H9 (cell line): ENCODE measurements around the gene FTO. TPM values are rescaled to one million over a fixed set of nuclear protein-coding genes. Genes with fewer than 3 reads are reported as not detected.

ENCODE experiments used
- DNase-seq: peaks from one replicate; pipeline ENCODE4 v3.0.0-alpha.2; 2017
- H2AFZ ChIP-seq: one replicate; pipeline ENCODE4 v1.6.1; 2013; ENCODE audit warnings: mild to moderate bottlenecking, low read length, control low read depth, moderate library complexity
- H2AK5ac ChIP-seq: 2 replicates; pipeline ENCODE4 v1.6.1; 2013; ENCODE audit warnings: low read length, control low read depth, mixed read lengths; ENCODE audit not compliant: insufficient read length
- H2BK120ac ChIP-seq: one replicate; pipeline ENCODE4 v1.6.1; 2013; ENCODE audit warnings: low read depth, mild to moderate bottlenecking, low read length, control low read depth, inconsistent platforms; ENCODE audit not compliant: poor library complexity, severe bottlenecking
- H2BK12ac ChIP-seq: 2 replicates; pipeline ENCODE4 v1.6.1; 2013; ENCODE audit warnings: low read length, control low read depth, mixed read lengths, low read depth; ENCODE audit not compliant: insufficient read length
- H2BK15ac ChIP-seq: 2 replicates; pipeline ENCODE4 v1.6.1; 2013; ENCODE audit warnings: low read depth, low read length, control low read depth
- H2BK20ac ChIP-seq: one replicate; pipeline ENCODE4 v1.6.1; 2013; ENCODE audit warnings: low read depth, mild to moderate bottlenecking, low read length, control low read depth, inconsistent platforms; ENCODE audit not compliant: poor library complexity, severe bottlenecking
- H2BK5ac ChIP-seq: 2 replicates; pipeline ENCODE4 v1.6.1; 2013; ENCODE audit warnings: low read length, control low read depth, mixed read lengths; ENCODE audit not compliant: insufficient read length
- H3K14ac ChIP-seq: 2 replicates; pipeline ENCODE4 v1.6.1; 2013; ENCODE audit warnings: low read length, control low read depth; ENCODE audit not compliant: insufficient read depth
- H3K18ac ChIP-seq: 2 replicates; pipeline ENCODE4 v1.6.1; 2013; ENCODE audit warnings: low read depth, mild to moderate bottlenecking, mixed read lengths, low read length, control low read depth; ENCODE audit not compliant: insufficient read length
- H3K23ac ChIP-seq: 2 replicates; pipeline ENCODE4 v1.6.1; 2013; ENCODE audit warnings: low read length, control low read depth, mixed read lengths, low read depth; ENCODE audit not compliant: insufficient read length
- H3K23me2 ChIP-seq: 2 replicates; pipeline ENCODE4 v1.6.1; 2013; ENCODE audit warnings: low read depth, mild to moderate bottlenecking, mixed read lengths, low read length, control low read depth; ENCODE audit not compliant: insufficient read length, poor library complexity, severe bottlenecking
- H3K27ac ChIP-seq: 2 replicates; pipeline ENCODE4 v1.5.1; 2013; ENCODE audit warnings: low read length, control low read depth, mixed read lengths, low read depth; ENCODE audit not compliant: insufficient read length
- H3K27me3 ChIP-seq: 2 replicates; pipeline ENCODE4 v1.6.1; 2013; ENCODE audit warnings: low read length, control low read depth, inconsistent platforms; ENCODE audit not compliant: insufficient read depth
- H3K4ac ChIP-seq: 2 replicates; pipeline ENCODE4 v1.6.1; 2013; ENCODE audit warnings: low read depth, mild to moderate bottlenecking, control low read depth, inconsistent platforms, low read length, moderate library complexity
- H3K4me1 ChIP-seq: 2 replicates; pipeline ENCODE4 v1.6.1; 2013; ENCODE audit warnings: low read length, control low read depth, inconsistent platforms; ENCODE audit not compliant: insufficient read depth
- H3K4me2 ChIP-seq: 2 replicates; pipeline ENCODE4 v1.6.1; 2013; ENCODE audit warnings: low read length, control low read depth, mixed read lengths; ENCODE audit not compliant: insufficient read length, insufficient read depth
- H3K56ac ChIP-seq: 2 replicates; pipeline ENCODE4 v1.6.1; 2013; ENCODE audit warnings: low read depth, mild to moderate bottlenecking, mixed read lengths, low read length, control low read depth; ENCODE audit not compliant: insufficient read length
- H3K79me1 ChIP-seq: 2 replicates; pipeline ENCODE4 v1.6.1; 2013; ENCODE audit warnings: low read depth, mild to moderate bottlenecking, moderate library complexity, low read length, control low read depth, inconsistent platforms; ENCODE audit not compliant: insufficient read depth, poor library complexity, severe bottlenecking
- H3K79me2 ChIP-seq: 2 replicates; pipeline ENCODE4 v1.6.1; 2013; ENCODE audit warnings: low read length, control low read depth, inconsistent platforms; ENCODE audit not compliant: insufficient read depth
- H3K9ac ChIP-seq: 2 replicates; pipeline ENCODE4 v1.6.1; 2013; ENCODE audit warnings: low read length, control low read depth, mixed read lengths; ENCODE audit not compliant: insufficient read length; ENCODE audit errors: extremely low read depth
- H3K9me3 ChIP-seq: one replicate; pipeline ENCODE4 v1.6.1; 2013; ENCODE audit warnings: low read depth, low read length, inconsistent platforms; ENCODE audit not compliant: control insufficient read depth
- H3T11ph ChIP-seq: one replicate; pipeline ENCODE4 v1.6.1; 2013; ENCODE audit warnings: mild to moderate bottlenecking, low read length, control low read depth, inconsistent platforms
- H4K20me1 ChIP-seq: one replicate; pipeline ENCODE4 v1.6.1; 2013; ENCODE audit not compliant: control insufficient read depth, insufficient read length, insufficient read depth
- H4K5ac ChIP-seq: 2 replicates; pipeline ENCODE4 v1.6.1; 2013; ENCODE audit warnings: low read depth, mild to moderate bottlenecking, mixed read lengths, low read length, control low read depth; ENCODE audit not compliant: insufficient read length
- H4K8ac ChIP-seq: replicated peaks from 2 replicates; pipeline ENCODE4 v1.6.1; 2013; ENCODE audit warnings: low read length, control low read depth, mixed read lengths, low read depth; ENCODE audit not compliant: insufficient read length
- H4K91ac ChIP-seq: 2 replicates; pipeline ENCODE4 v1.6.1; 2013; ENCODE audit warnings: low read depth, mild to moderate bottlenecking, moderate library complexity, mixed read lengths, low read length, control low read depth; ENCODE audit not compliant: insufficient read length
- H3K27ac Mint-ChIP-seq, 3 experiments: 2 replicates in 2 of 3; 3 replicates in 1 of 3; pipeline ENCODE4 v1.8.0; 2020 to 2021; ENCODE audit warnings: mixed read lengths in 3 of 3, mild to moderate bottlenecking in 1 of 3, moderate library complexity in 1 of 3
- H3K27me3 Mint-ChIP-seq: 2 replicates; pipeline ENCODE4 v1.8.0; 2021; ENCODE audit warnings: low read depth, mild to moderate bottlenecking, moderate library complexity, mixed read lengths
- H3K36me3 Mint-ChIP-seq, 3 experiments: 2 replicates in 2 of 3; 3 replicates in 1 of 3; pipeline ENCODE4 v1.8.0; 2020 to 2021; ENCODE audit warnings: low read depth in 3 of 3, mixed read lengths in 3 of 3; ENCODE audit not compliant: insufficient read depth in 1 of 3
- H3K4me1 Mint-ChIP-seq, 2 experiments: 2 replicates each; pipeline ENCODE4 v1.8.0; 2020; ENCODE audit warnings: mixed read lengths in 2 of 2
- H3K4me3 Mint-ChIP-seq, 2 experiments: 2 replicates in 1 of 2; 3 replicates in 1 of 2; pipeline ENCODE4 v1.8.0; 2020 to 2021; ENCODE audit warnings: mild to moderate bottlenecking in 2 of 2, mixed read lengths in 2 of 2, moderate library complexity in 1 of 2
- H3K9me3 Mint-ChIP-seq, 2 experiments: 2 replicates in 1 of 2; 3 replicates in 1 of 2; pipeline ENCODE4 v1.8.0; 2020; ENCODE audit warnings: mild to moderate bottlenecking in 2 of 2, mixed read lengths in 2 of 2, moderate library complexity in 1 of 2
- WGBS: extraction: QIAGEN DNeasy Blood & Tissue Kit; methylation state at CpG from one replicate; pipeline ENCODE4 v1.1.7; 2013; ENCODE audit warnings: missing lambda C conversion rate, low lambda C conversion rate, mixed read lengths; ENCODE audit not compliant: insufficient read length; ENCODE audit errors: extremely low coverage; 5-methylcytosine and 5-hydroxymethylcytosine counted together
- total RNA-seq: library from RNA; stranded (reverse); gene quantifications from 2 replicates; pipeline ENCODE4 v1.2.1, GENCODE V29; 2021
- TF ChIP-seq, protein P1 (sequence below): fragments of 200-600 bp; sonication (generic); conservative IDR thresholded peaks from 3 replicates; pipeline ENCODE4 v1.8.0; 2021; ENCODE audit warnings: antibody characterized with exemption, mild to moderate bottlenecking

Gene FTO
- total RNA-seq, 1 experiment from 2014 or later: 67.9 TPM

DNA sequence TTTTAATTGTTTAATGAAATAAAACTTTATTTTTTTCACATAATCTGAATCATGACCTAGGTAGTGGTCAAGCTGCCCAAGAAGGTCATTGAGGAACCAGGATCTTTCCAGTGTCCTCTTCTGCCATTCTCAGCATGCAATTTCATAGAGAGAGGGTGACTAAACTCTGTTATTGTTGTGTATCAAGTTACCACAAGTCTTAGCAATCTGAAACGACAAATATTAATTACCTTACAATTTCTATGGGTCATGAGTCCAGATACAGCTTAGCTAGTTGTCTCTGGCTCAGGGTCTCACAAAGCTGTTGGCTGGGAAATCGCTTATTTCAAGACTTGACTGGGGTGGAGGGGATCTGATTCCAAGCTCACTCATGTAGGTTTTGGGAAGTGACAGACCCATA lies 37.6 kb downstream of the FTO start:
- H3K36me3 Mint-ChIP-seq: no peaks in the 10 kb centered on the region
- no peaks in the 10 kb centered on the region for H3K27me3 Mint-ChIP-seq
- TF ChIP-seq, protein P1, sequence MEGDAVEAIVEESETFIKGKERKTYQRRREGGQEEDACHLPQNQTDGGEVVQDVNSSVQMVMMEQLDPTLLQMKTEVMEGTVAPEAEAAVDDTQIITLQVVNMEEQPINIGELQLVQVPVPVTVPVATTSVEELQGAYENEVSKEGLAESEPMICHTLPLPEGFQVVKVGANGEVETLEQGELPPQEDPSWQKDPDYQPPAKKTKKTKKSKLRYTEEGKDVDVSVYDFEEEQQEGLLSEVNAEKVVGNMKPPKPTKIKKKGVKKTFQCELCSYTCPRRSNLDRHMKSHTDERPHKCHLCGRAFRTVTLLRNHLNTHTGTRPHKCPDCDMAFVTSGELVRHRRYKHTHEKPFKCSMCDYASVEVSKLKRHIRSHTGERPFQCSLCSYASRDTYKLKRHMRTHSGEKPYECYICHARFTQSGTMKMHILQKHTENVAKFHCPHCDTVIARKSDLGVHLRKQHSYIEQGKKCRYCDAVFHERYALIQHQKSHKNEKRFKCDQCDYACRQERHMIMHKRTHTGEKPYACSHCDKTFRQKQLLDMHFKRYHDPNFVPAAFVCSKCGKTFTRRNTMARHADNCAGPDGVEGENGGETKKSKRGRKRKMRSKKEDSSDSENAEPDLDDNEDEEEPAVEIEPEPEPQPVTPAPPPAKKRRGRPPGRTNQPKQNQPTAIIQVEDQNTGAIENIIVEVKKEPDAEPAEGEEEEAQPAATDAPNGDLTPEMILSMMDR: no peak
- no peak overlapping the region for H3K4ac ChIP-seq
- H3K27me3 ChIP-seq: no peaks in the 10 kb centered on the region
- no peaks in the 10 kb centered on the region for H3K23me2 ChIP-seq
- no peak overlapping the region for H3K14ac ChIP-seq
- H3K27ac Mint-ChIP-seq: peak overlapping the region in 2 of 3 experiments; percentile 47 to 74; a peak in 1 of 7 replicates
- no peak overlapping the region for H4K91ac ChIP-seq
- H2BK15ac ChIP-seq: no peak overlapping the region
- no peak overlapping the region for H3K18ac ChIP-seq
- no peak overlapping the region for H3K23ac ChIP-seq
- no peak overlapping the region for H3T11ph ChIP-seq
- no peak for DNase-seq
- H4K5ac ChIP-seq: no peak overlapping the region
- H3K4me2 ChIP-seq: no peak overlapping the region
- no peak overlapping the region for H3K9ac ChIP-seq
- no peak overlapping the region for H4K8ac ChIP-seq
- no peaks in the 10 kb centered on the region for H3K79me1 ChIP-seq
- no peaks in the 10 kb centered on the region for H4K20me1 ChIP-seq
- H3K79me2 ChIP-seq: no peaks in the 10 kb centered on the region
- H3K4me1 Mint-ChIP-seq: peaks cover 18 to 19% of the 10 kb centered on the region in 2 experiments
- H3K27ac ChIP-seq: no peak overlapping the region
- H3K9me3 ChIP-seq: no peaks in the 10 kb centered on the region
- H2BK20ac ChIP-seq: no peak overlapping the region
- H3K9me3 Mint-ChIP-seq: no peaks in the 10 kb centered on the region
- no CpG with 5 or more reads among the region's 2 CpGs for WGBS
- no peak overlapping the region for H2AFZ ChIP-seq
- H3K56ac ChIP-seq: no peak overlapping the region
- H2BK12ac ChIP-seq: no peak overlapping the region
- H3K4me3 Mint-ChIP-seq: no peak overlapping the region
- H3K4me1 ChIP-seq: peaks cover 3% of the 10 kb centered on the region; the same call in 1 of the 2 replicates
- H2BK120ac ChIP-seq: no peak overlapping the region
- H2AK5ac ChIP-seq: no peak overlapping the region
- H2BK5ac ChIP-seq: no peak overlapping the region
